CD4-positive, alpha-beta T cell treated with Interleukin-4 for 1 hour (primary cell): ENCODE results near the gene IL26.
"Not testable (repeated sequence)": the region's sequence is repeated elsewhere in the genome, so short reads cannot be mapped to it uniquely, and the experiment has no call there.

Source experiments
- DNase-seq, 2 donors: peaks; one replicate each; pipeline ENCODE4 v3.0.0-alpha.2; 2020 to 2022

IL26 gene

DNA sequence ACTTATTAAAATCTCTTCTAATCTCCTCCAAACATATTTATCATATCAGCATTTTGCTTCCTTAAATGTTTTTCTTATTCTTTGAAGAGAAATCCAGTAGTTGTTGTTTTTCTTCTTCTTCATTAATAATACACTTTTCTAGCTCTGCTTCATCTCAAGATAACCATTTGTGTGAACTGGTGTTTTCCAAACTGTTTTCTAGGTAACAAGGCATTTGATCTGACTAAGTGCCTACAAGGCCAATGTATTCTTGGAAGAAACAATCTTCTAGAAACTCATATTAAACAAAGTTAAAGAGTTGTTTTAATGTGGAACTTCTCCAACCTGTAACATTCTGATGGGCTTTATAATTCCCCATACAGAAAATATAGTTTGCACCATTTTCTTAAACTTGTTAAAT, 35.3 kb downstream of the IL26 start:
- peak in 1 of 2 donors; percentile 17 for DNase-seq

DNA sequence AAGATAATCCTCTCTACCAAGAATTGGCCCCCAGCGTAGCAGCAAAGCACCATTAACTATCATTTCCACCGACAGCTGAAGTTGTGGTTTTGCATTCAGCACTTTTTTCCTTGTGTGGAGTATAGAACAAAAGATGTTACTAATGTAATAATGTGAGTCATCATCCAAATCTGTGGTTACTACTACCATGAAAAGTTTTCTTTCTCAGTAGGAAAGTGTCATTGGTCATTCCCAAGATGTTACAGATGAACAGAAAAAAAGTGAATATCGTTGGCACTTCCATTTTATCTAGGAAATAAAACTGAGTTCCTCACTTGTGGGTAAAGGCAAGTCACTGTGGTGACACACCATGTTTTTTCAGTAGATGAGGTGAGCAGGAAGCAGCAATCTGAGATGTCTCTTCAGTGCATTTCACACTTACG, 35.8 kb downstream of the IL26 start:
- peak; percentile 18 to 58 for DNase-seq

DNA sequence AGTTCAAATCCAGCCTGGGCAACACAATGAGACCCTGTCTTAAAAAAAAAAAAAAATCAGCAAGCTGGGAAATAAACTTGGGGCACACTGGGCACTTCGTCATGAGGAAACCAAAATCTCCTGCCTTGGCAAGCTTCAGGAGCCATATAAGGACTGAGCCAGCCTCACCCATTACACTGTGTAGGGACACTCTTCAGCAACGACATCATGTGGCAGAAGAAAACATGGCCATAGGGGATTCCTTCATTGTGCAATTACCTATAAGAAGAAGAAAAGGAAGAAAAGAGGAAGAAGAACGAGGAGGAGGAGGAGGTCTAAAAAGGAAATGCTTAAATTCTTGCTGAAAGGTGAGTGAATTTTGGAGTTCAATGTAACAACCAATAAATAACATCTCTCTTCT, 40.0 kb downstream of the IL26 start:
- no peak for DNase-seq

GRCh38 chr12:68180792-68181744, 44.5 kb downstream of the IL26 start:
- peak; percentile 39 to 74 for DNase-seq

- no peak for DNase-seq
Observed at GRCh38 chr12:68178774-68179439, 46.7 kb downstream of the IL26 start.

DNA sequence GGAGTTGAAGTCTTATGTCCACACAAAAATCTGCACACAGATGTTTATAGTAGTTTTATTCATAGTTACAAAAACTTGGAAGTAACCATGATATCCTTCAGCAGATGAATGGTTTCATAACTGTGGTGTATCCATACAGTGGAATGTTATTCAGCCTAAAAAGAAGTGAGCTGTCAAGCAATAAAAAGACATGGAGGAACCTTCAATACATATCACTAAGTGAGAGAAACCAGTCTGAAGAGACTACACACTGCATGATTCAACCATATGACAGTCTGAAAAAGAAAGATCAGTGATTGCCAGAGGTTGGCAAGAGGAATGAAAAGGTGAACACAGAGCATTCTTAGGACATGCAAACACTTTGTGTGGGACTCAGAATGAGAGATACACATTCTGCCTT, 47.4 kb downstream of the IL26 start:
- DNase-seq = no peak

DNA sequence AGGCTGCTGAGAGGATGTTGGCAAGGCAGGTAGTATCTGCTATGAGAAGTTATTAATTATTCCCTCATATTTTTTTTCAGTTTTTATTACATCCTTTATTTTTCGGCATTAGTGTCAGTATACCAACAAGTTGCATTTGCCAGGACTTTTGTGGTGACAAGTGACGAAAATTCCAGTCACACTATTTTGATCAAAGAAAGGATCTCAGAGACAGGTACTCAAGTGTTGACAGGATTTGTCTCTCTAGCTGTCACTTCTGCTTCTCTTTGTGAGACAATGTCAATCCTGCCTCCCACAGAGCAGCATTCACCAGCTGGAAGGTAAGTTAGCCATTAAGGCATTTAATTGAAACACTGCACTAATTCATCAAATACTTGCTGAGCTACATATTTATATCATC, 48.0 kb downstream of the IL26 start:
- DNase-seq = no peak

- no peak for DNase-seq
Observed at GRCh38 chr12:68176257-68176656, 49.4 kb downstream of the IL26 start.

DNA sequence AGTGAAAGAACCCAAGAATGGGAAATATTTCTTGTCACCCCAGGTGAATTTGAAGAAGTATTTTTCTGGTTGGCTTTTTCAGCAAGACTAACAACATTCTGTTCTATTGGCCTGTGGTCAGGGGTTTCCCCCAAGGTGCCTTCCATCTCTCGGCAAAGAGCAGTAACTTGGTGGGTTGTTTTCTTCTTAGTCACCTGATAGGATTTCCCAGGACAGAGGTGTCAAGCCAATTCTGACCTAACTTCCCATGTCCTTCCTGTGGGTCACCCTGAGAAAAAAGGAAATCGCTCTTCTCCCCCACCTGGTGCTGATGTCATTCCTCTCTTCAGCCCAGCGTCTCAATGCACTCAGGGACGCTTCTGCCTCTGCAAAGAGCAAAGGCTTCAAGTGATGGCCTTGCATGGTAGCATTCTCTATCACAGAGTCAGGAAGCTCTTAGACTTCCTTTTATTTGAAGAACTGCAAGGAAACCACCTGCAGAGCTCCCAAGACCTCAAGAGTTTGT, 50.0 kb downstream of the IL26 start:
- DNase-seq = peak; percentile 70 to 84

DNA sequence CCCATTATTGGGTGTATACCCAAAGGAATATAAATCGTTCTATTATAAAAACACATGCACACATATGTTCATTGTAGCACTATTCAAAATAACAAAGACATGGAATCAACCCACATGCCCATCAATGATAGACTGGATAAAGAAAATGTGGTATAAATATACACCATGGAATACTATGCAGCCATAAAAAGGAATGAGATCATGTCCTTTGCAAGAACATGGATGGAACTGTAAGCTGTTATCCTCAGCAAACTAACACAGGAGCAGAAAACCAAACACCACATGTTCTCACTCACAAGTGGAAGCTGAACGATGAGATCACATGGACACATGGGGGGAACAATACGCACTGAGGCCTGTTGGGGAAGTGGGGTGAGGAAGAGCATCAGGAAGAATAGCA, 50.8 kb downstream of the IL26 start:
- not testable (repeated sequence) for DNase-seq

GRCh38 chr12:68173792-68174191, 51.8 kb downstream of the IL26 start:
- DNase-seq = no peak

DNA sequence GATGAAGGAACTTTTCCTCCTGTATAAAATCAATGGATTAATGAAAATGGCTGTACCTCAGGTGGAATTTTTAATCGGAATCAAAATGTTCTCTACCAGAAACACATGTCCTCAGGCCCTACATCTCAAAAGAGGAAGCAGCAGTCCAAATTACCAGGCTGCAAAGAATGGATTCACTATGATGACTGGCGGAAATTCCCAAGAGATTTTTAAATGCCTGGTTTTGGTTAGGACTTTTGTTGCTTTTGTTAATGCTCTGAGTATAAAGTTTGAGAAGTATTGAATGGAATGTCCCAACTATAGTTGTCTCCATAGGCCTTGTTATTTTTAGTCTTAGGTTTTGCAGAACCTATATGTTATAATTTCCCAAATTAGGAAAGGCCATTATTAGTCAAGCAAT, 54.9 kb downstream of the IL26 start:
- DNase-seq = no peak

- no peak for DNase-seq
Observed at GRCh38 chr12:68169213-68169889, 56.3 kb downstream of the IL26 start.

- DNase-seq = no peak
Observed at GRCh38 chr12:68166317-68166831, 59.2 kb downstream of the IL26 start.

GRCh38 chr12:68163560-68164081, 62.0 kb downstream of the IL26 start:
- peak in 1 of 2 donors; percentile 25 for DNase-seq

GRCh38 chr12:68162374-68162773, 63.2 kb downstream of the IL26 start:
- no peak for DNase-seq

GRCh38 chr12:68159681-68160304, 65.8 kb downstream of the IL26 start, which contains the start of gene IFNG:
Gene IFNG (minus strand): TSS chr12:68159740. CDS start chr12:68159615, 125 bp downstream.
- peak; percentile 31 to 84 for DNase-seq

- peak; percentile 20 to 77 for DNase-seq
Observed at GRCh38 chr12:68158432-68158831, 67.2 kb downstream of the IL26 start.

- DNase-seq = peak in 1 of 2 donors; percentile 24
Observed at GRCh38 chr12:68157380-68157779, 68.2 kb downstream of the IL26 start.

GRCh38 chr12:68156636-68157035, 69.0 kb downstream of the IL26 start:
- no peak for DNase-seq

DNA sequence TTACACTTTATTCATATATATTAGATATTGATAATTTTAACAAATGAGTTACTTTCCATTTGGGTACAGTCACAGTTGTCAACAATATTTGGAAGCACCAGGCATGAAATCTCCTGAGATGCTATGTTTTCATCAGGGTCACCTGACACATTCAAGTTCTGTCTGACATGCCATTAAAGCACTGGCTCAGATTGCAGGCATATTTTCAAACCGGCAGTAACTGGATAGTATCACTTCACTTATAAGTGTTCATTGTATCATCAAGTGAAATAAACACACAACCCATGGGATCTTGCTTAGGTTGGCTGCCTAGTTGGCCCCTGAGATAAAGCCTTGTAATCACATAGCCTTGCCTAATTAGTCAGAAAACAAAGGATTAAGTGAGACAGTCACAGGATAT, 70.8 kb downstream of the IL26 start:
- DNase-seq = no peak
